Measurements from ENCODE around the gene CABP7. TPM values are rescaled to one million over a fixed set of nuclear protein-coding genes. Genes with fewer than 3 reads are reported as not detected.

The CABP7 gene
- total and polyA plus RNA-seq, 2 donors (not counting 3 experiments of a cell fraction or from before 2014, with no cell fraction given): not detected

DNA sequence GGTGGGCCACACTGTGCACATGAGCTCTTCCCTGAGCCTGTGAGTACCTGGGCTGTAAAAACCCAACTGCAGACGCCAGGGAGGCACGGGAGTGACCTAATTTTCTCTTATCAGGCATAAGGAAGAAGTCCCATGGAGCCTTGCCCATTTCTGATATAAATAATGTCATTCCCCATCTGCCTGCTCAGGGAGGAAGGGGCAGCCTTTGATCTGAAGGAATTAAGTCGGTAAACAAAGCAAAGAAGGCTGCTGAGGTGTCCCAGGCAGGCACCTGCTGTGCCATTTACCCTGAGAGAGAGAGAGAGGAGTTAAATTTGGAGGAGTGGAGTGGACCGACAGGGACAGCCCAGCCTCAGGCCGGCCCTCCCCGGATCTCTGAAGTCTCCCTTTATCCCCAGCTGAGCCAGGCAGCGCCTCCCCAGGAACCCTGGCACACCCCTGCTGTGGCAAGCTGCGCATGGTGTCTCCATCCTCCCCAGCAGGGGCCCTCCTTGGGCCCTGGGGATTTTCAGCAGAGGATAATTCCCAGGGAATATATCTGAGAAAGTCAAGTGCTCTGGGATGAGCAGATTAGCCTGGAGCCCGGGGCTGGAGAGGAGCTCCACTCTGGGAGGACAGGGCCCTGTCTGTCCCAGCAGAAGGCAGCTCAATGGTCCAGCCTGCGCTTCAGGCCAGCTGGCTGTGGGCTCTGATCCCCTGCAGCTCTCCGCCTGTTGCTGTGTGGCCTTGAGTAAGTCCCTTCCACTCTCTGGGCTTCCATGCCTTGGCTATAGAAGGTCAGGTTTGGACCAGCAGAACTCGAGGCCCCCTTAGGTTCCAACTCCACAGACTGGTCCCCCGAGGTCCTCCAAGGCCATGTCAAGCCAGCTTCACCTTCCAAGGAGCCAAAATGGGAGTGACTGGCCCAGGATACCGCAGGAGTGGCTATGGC is 17.5 kb upstream of the CABP7 start:
- no peaks in the 10 kb centered on the region for H3K79me2 ChIP-seq (ENCODE audit: control insufficient read depth, insufficient read depth, low read length)
- H3K4me3 ChIP-seq (replicated peaks in 1 of 3; ENCODE audit: insufficient read depth in 1 of 3, low read depth in 1 of 3, low read length in 3 of 3): no peak overlapping the region
- peaks cover 10% of the 10 kb centered on the region for H3K4me1 ChIP-seq (ENCODE audit: control insufficient read depth, extremely low read depth, insufficient read depth, low read length)
- peaks cover 15% of the 10 kb centered on the region in 2 experiments for H3K27me3 ChIP-seq (ENCODE audit: control insufficient read depth in 2 of 2, insufficient read depth in 2 of 2, low read length in 2 of 2)
- DNase-seq (ENCODE audit: low read depth, low spot score) (no peak), FAIRE-seq (no peak)
- dilution Hi-C loops (cut with MboI; ENCODE audit: extremely low pct_ligation_motif_present, low sequenced_read_pairs): no loop called here
- H4K20me1 ChIP-seq (replicated peaks; ENCODE audit: control insufficient read depth, extremely low read depth, insufficient read depth, low read length): no peaks in the 10 kb centered on the region
- no peak overlapping the region for H2AFZ ChIP-seq (ENCODE audit: low read depth, low read length)
- no peaks in the 10 kb centered on the region for H3K9me3 ChIP-seq (replicated peaks; ENCODE audit: control insufficient read depth, insufficient read depth, low read length)
- H3K9me1 ChIP-seq (replicated peaks; ENCODE audit: control insufficient read depth, extremely low read depth, insufficient read depth, low read length): no peaks in the 10 kb centered on the region
- no peak overlapping the region for H3K4me2 ChIP-seq (ENCODE audit: insufficient read depth, low read length)
- ChIA-PET CTCF (interaction anchor here (0.7 to 2.8 kb wide), 16 partner anchors 8 to 387 kb away, joined by 3 to 30 read pairs (median 4); no protein-coding TSS in a partner anchor), POLR2A (no interaction called here)
- TF ChIP-seq FOS (IDR thresholded peaks at IDR 0.05; ENCODE audit: borderline replicate concordance, insufficient read depth, low read length) (no peak), JUN (IDR thresholded peaks at IDR 0.05; ENCODE audit: borderline replicate concordance, insufficient read depth, insufficient read length, low read depth) (no peak), EZH2 (IDR thresholded peaks at IDR 0.05; ENCODE audit: borderline replicate concordance, low read depth, low read length, severe bottlenecking) (no peak), MYC (IDR thresholded peaks at IDR 0.05; ENCODE audit: low read depth, low read length) (no peak), POLR2A (IDR thresholded peaks at IDR 0.05; ENCODE audit: low read depth, low read length) (no peak), GATA2 (IDR thresholded peaks at IDR 0.05; ENCODE audit: insufficient read depth, insufficient read length, low read depth, low read length) (no peak), POLR2AphosphoS5 (IDR thresholded peaks at IDR 0.05; ENCODE audit: insufficient read depth, low read depth, low read length) (no peak)
- TF ChIP-seq, protein P1, sequence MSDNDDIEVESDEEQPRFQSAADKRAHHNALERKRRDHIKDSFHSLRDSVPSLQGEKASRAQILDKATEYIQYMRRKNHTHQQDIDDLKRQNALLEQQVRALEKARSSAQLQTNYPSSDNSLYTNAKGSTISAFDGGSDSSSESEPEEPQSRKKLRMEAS (IDR thresholded peaks at IDR 0.05; ENCODE audit: insufficient read depth, insufficient read length): no peak
- TF ChIP-seq, protein P2, sequence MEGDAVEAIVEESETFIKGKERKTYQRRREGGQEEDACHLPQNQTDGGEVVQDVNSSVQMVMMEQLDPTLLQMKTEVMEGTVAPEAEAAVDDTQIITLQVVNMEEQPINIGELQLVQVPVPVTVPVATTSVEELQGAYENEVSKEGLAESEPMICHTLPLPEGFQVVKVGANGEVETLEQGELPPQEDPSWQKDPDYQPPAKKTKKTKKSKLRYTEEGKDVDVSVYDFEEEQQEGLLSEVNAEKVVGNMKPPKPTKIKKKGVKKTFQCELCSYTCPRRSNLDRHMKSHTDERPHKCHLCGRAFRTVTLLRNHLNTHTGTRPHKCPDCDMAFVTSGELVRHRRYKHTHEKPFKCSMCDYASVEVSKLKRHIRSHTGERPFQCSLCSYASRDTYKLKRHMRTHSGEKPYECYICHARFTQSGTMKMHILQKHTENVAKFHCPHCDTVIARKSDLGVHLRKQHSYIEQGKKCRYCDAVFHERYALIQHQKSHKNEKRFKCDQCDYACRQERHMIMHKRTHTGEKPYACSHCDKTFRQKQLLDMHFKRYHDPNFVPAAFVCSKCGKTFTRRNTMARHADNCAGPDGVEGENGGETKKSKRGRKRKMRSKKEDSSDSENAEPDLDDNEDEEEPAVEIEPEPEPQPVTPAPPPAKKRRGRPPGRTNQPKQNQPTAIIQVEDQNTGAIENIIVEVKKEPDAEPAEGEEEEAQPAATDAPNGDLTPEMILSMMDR (IDR thresholded peaks at IDR 0.05; ENCODE audit: extremely low read depth in 1 of 2, insufficient read depth in 1 of 2, low read depth in 1 of 2, low read length in 2 of 2): no peak
- intact Hi-C loops (cut with micrococcal nuclease): loop anchor here (5.0 kb wide), 1 partner anchor 385 kb away; no protein-coding TSS in a partner anchor
- H3K27ac ChIP-seq (ENCODE audit: insufficient read depth, low read depth, low read length): no peak overlapping the region
- no TSS peak for BruUV-seq (replicated peaks)
- H3K36me3 ChIP-seq (ENCODE audit: control insufficient read depth in 2 of 2, extremely low read depth in 1 of 2, insufficient read depth in 2 of 2, low read length in 2 of 2): no peaks in the 10 kb centered on the region
- no peak overlapping the region for H3K9ac ChIP-seq (replicated peaks; ENCODE audit: extremely low read depth, insufficient read depth, low read length)

All from endothelial cell of umbilical vein (primary cell).